ENCODE data around the gene DGUOK. TPM values are rescaled to one million over a fixed set of nuclear protein-coding genes. Genes with fewer than 3 reads are reported as not detected.
A peak's percentile ranks its signal among the peaks of the same experiment; 100 is the strongest.
"Not testable (repeated sequence)": the region's sequence is repeated elsewhere in the genome, so short reads cannot be mapped to it uniquely, and the experiment has no call there.

The DGUOK gene
- total RNA-seq, 1 experiment from 2014 or later, result 47.5 TPM

- DNase-seq (ENCODE audit: low spot score), result no peak
These were observed 26.8 kb upstream of the DGUOK start for GRCh38 chr2:73899801-73900336.

- DNase-seq (ENCODE audit: low spot score), result no peak
These were observed 25.5 kb upstream of the DGUOK start for GRCh38 chr2:73901143-73901542.

- no peak for DNase-seq (ENCODE audit: low spot score)
These were observed 24.4 kb upstream of the DGUOK start for GRCh38 chr2:73902284-73902683.

GRCh38 chr2:73903313-73903712, 23.4 kb upstream of the DGUOK start:
- DNase-seq (ENCODE audit: low spot score), result no peak

- not testable (repeated sequence) for DNase-seq (ENCODE audit: low spot score)
These were observed 22.6 kb upstream of the DGUOK start for GRCh38 chr2:73903949-73904613.

- DNase-seq (ENCODE audit: low spot score), result no peak
These were observed 21.7 kb upstream of the DGUOK start for GRCh38 chr2:73904952-73905351.

- no peak for DNase-seq (ENCODE audit: low spot score)
These were observed 19.7 kb upstream of the DGUOK start for GRCh38 chr2:73906847-73907505.

- peak; percentile 22 for DNase-seq (ENCODE audit: low spot score)
These were observed 18.7 kb upstream of the DGUOK start for GRCh38 chr2:73907840-73908452.

- DNase-seq (ENCODE audit: low spot score), result no peak
These were observed 17.7 kb upstream of the DGUOK start for GRCh38 chr2:73908689-73909652.

GRCh38 chr2:73910873-73911547, 15.7 kb upstream of the DGUOK start:
- DNase-seq (ENCODE audit: low spot score), result no peak

- no peak for DNase-seq (ENCODE audit: low spot score)
These were observed 15.0 kb upstream of the DGUOK start for GRCh38 chr2:73911548-73912208.

- no peak for DNase-seq (ENCODE audit: low spot score)
These were observed 13.1 kb upstream of the DGUOK start for GRCh38 chr2:73913414-73914054.

GRCh38 chr2:73914667-73915066, 12.0 kb upstream of the DGUOK start:
- no peak for DNase-seq (ENCODE audit: low spot score)

- DNase-seq (ENCODE audit: low spot score), result no peak
These were observed 11.2 kb upstream of the DGUOK start for GRCh38 chr2:73915437-73915993.

GRCh38 chr2:73916666-73917065, 10.0 kb upstream of the DGUOK start:
- DNase-seq (ENCODE audit: low spot score), result no peak

GRCh38 chr2:73917296-73917695, 9.4 kb upstream of the DGUOK start:
- no peak for DNase-seq (ENCODE audit: low spot score)

- no peak for DNase-seq (ENCODE audit: low spot score)
These were observed 8.9 kb upstream of the DGUOK start for GRCh38 chr2:73917696-73918207.

- no peak for DNase-seq (ENCODE audit: low spot score)
These were observed 7.8 kb upstream of the DGUOK start for GRCh38 chr2:73918856-73919255.

GRCh38 chr2:73919596-73920228, 7.0 kb upstream of the DGUOK start:
- DNase-seq (ENCODE audit: low spot score), result no peak
